ENCODE measurements around the gene TMEM126B. TPM values are rescaled to one million over a fixed set of nuclear protein-coding genes. Genes with fewer than 3 reads are reported as not detected.

Gene TMEM126B
- total and polyA plus RNA-seq, 10 of the 15 experiments (the other 5 are each of a cell fraction or from before 2014, with no cell fraction given), result 36.9 to 117 (median 70.3) TPM

DNA sequence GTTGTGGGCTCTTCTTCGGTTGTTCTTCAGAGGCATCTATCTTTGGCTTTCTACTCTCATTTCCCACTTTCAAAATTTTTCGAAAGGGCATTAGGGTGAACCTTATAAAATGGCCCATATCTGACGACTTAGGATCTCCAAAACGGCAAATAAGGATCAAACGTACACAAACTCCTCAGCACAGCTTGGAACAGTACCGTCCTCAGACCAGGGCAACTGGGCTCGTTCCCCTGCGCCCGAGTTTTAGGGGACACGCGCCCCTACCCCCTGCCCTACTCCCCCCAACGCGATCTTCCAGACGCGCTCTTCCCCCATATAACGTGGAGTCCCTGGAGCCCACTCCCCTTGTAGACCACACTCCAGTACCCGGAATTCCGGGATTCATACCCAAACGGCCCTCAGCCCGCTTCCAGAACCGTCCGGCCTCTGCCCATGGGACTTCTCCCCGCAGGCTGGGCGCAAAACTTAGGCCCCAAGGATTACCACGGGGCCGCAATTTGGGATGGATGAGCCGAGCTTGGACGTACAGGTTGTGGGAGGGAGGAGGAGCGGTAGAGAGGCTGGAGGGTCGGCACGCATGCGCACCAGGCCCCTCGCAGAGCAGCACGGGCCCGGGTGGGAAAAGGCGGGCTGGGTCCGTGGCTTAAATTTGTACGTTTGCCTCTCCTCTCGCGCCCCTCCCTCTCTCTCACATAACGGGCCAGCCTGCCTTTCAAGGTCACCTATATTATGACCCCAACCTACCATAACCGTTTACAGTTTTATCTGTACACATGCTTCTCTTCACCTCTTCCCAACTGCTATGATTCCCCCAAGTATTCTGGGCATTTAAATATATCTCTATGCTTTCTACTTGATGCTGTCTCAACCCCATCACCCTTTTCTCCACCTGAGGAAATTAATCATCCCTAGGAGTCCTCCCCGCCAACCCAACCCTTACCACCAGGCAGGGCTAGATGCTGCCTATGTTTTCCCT is 54.2 kb downstream of the TMEM126B start (continued):
- TF ChIP-seq, protein P1, sequence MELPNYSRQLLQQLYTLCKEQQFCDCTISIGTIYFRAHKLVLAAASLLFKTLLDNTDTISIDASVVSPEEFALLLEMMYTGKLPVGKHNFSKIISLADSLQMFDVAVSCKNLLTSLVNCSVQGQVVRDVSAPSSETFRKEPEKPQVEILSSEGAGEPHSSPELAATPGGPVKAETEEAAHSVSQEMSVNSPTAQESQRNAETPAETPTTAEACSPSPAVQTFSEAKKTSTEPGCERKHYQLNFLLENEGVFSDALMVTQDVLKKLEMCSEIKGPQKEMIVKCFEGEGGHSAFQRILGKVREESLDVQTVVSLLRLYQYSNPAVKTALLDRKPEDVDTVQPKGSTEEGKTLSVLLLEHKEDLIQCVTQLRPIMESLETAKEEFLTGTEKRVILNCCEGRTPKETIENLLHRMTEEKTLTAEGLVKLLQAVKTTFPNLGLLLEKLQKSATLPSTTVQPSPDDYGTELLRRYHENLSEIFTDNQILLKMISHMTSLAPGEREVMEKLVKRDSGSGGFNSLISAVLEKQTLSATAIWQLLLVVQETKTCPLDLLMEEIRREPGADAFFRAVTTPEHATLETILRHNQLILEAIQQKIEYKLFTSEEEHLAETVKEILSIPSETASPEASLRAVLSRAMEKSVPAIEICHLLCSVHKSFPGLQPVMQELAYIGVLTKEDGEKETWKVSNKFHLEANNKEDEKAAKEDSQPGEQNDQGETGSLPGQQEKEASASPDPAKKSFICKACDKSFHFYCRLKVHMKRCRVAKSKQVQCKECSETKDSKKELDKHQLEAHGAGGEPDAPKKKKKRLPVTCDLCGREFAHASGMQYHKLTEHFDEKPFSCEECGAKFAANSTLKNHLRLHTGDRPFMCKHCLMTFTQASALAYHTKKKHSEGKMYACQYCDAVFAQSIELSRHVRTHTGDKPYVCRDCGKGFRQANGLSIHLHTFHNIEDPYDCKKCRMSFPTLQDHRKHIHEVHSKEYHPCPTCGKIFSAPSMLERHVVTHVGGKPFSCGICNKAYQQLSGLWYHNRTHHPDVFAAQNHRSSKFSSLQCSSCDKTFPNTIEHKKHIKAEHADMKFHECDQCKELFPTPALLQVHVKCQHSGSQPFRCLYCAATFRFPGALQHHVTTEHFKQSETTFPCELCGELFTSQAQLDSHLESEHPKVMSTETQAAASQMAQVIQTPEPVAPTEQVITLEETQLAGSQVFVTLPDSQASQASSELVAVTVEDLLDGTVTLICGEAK (IDR thresholded peaks at IDR 0.05; ENCODE audit: borderline replicate concordance), result 0 out of 2 replicates have a peak, but pooled peaks have one; percentile 22
- TF ChIP-seq TBL1XR1 (IDR thresholded peaks at IDR 0.05; ENCODE audit: low read depth, low read length), result no peak
- TF ChIP-seq, protein P2, sequence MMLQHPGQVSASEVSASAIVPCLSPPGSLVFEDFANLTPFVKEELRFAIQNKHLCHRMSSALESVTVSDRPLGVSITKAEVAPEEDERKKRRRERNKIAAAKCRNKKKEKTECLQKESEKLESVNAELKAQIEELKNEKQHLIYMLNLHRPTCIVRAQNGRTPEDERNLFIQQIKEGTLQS (IDR thresholded peaks at IDR 0.05; ENCODE audit: borderline replicate concordance, extremely low read depth, low read depth, low read length), result no peak
- no peak for TF ChIP-seq MYB (IDR thresholded peaks at IDR 0.05; ENCODE audit: borderline replicate concordance, low read depth, low read length)
- 0 out of 2 replicates have a peak, but pooled peaks have one; percentile 20 for TF ChIP-seq CHD2 (IDR thresholded peaks at IDR 0.05; ENCODE audit: borderline replicate concordance, low read depth, low read length)
- TF ChIP-seq NFIC (IDR thresholded peaks at IDR 0.05; ENCODE audit: low read depth, low read length), result no peak
- peak; percentile 80 for TF ChIP-seq NRF1 (conservative IDR thresholded peaks at IDR 0.05; ENCODE audit: low read depth, low read length)
- TF ChIP-seq EGR1 (IDR thresholded peaks at IDR 0.05; ENCODE audit: borderline replicate concordance in 1 of 2, low read depth in 2 of 2, low read length in 2 of 2), result no peak
- no peak for TF ChIP-seq HDGF (IDR thresholded peaks at IDR 0.05)
- TF ChIP-seq, protein P3, sequence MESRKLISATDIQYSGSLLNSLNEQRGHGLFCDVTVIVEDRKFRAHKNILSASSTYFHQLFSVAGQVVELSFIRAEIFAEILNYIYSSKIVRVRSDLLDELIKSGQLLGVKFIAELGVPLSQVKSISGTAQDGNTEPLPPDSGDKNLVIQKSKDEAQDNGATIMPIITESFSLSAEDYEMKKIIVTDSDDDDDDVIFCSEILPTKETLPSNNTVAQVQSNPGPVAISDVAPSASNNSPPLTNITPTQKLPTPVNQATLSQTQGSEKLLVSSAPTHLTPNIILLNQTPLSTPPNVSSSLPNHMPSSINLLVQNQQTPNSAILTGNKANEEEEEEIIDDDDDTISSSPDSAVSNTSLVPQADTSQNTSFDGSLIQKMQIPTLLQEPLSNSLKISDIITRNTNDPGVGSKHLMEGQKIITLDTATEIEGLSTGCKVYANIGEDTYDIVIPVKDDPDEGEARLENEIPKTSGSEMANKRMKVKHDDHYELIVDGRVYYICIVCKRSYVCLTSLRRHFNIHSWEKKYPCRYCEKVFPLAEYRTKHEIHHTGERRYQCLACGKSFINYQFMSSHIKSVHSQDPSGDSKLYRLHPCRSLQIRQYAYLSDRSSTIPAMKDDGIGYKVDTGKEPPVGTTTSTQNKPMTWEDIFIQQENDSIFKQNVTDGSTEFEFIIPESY (IDR thresholded peaks at IDR 0.05), result no peak
- TF ChIP-seq SRF (IDR thresholded peaks at IDR 0.05; ENCODE audit: low read depth in 2 of 2, low read length in 2 of 2), result no peak
- no peak for TF ChIP-seq POLR2AphosphoS2 (IDR thresholded peaks at IDR 0.05; ENCODE audit: low read depth, low read length)
- no peak for TF ChIP-seq RB1 (IDR thresholded peaks at IDR 0.05; ENCODE audit: borderline replicate concordance)
- 0 out of 2 replicates have a peak, but pooled peaks have one; percentile 16 for TF ChIP-seq DPF2 (IDR thresholded peaks at IDR 0.05)
- TF ChIP-seq ZBED1 (IDR thresholded peaks at IDR 0.05; ENCODE audit: borderline replicate concordance), result no peak
- TF ChIP-seq TCF3 (IDR thresholded peaks at IDR 0.05; ENCODE audit: borderline replicate concordance, insufficient read depth, low read depth, low read length), result no peak
- TF ChIP-seq, protein P4, sequence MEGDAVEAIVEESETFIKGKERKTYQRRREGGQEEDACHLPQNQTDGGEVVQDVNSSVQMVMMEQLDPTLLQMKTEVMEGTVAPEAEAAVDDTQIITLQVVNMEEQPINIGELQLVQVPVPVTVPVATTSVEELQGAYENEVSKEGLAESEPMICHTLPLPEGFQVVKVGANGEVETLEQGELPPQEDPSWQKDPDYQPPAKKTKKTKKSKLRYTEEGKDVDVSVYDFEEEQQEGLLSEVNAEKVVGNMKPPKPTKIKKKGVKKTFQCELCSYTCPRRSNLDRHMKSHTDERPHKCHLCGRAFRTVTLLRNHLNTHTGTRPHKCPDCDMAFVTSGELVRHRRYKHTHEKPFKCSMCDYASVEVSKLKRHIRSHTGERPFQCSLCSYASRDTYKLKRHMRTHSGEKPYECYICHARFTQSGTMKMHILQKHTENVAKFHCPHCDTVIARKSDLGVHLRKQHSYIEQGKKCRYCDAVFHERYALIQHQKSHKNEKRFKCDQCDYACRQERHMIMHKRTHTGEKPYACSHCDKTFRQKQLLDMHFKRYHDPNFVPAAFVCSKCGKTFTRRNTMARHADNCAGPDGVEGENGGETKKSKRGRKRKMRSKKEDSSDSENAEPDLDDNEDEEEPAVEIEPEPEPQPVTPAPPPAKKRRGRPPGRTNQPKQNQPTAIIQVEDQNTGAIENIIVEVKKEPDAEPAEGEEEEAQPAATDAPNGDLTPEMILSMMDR (IDR thresholded peaks at IDR 0.05 in 2 of 3, conservative IDR thresholded peaks at IDR 0.05 in 1 of 3; ENCODE audit: control insufficient read depth in 2 of 3, extremely low read depth in 1 of 3, insufficient read depth in 1 of 3, low read depth in 3 of 3, low read length in 3 of 3), result no peak
- 0 out of 2 replicates have a peak, but pooled peaks have one; percentile 22 for TF ChIP-seq NR2F1 (conservative IDR thresholded peaks at IDR 0.05)
- TF ChIP-seq BACH1 (IDR thresholded peaks at IDR 0.05; ENCODE audit: borderline replicate concordance), result no peak

All from GM12878 (cell line).